ENCODE data around the gene ARHGEF12.

Gene ARHGEF12

GRCh38 chr11:120317689-120318480 lies 18.3 kb upstream of the ARHGEF12 start:
- in situ Hi-C loops (cut with MboI; ENCODE audit: low sequenced_read_pairs): no loop called here

GRCh38 chr11:120318906-120319305 lies 17.3 kb upstream of the ARHGEF12 start:
- in situ Hi-C loops (cut with MboI; ENCODE audit: low sequenced_read_pairs): no loop called here

DNA sequence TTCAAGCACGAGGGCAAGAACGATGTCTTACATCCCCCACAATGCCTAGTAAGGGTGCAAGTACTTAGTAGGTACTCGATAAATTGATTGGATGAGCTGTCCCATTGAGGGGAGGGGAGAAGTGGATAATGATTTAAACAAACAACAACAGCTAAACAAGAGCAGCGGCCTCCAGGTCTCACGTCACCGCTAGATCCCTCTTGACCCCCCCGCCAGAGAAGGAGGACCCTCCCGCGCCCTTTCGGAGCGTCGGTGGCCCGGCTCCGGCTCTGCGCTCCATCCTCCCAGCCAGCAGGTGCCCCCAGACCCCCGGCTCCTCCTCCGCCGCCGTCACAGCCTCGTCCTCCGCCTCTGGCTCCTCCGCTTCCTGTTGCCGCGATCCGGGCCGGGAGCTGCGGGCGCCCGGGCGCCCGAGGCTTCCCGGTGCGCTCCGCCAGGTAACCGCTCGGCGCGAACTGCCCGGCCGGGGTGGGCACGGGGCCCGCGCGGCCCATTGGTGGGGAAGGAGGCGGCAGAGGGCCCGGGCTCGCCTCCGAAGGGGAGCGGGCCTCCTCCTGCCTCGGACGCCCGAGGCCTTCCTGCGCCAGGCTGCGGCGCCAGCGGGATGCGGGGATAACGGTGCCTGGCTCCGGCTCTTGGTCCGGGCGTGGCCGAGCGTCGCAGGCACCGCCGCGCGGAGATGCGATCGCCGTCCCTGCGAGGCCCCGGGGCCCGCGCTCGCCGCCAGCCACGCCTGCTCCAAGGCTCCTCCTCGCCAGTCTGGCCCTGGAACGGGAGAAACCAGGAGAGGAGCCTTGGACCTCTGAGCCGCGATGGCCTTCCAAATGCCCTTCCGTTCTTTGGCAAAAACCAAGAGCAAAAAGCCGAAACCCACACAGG lies 11.0 kb upstream of the ARHGEF12 start, which contains the start of gene TLCD5:
TLCD5 (plus strand) TSS at position 368 of the 879 bp plus-strand sequence. CDS start 2,143 bp downstream, outside the sequence.
- in situ Hi-C loops (cut with MboI; ENCODE audit: low sequenced_read_pairs): no loop called here

DNA sequence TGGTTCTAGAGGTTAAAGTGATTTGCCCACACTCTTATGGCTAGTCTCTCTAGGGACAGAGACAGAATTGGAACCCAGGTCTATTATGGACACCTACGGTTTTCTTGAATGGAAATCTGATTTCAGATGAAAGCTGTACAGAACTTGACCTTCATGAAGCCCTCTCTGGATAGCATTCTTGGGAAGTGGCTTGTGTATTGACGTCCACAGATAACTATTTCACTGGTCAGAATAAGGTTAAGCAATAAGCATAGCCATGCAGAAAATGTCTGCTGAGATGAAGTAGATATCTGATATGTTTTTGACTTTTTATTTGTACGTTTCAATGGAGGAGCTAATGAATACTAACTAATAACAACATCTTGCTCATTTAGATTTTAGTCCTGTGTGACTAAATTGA lies 10.0 kb upstream of the ARHGEF12 start:
- in situ Hi-C loops (cut with MboI; ENCODE audit: low sequenced_read_pairs): no loop called here

DNA sequence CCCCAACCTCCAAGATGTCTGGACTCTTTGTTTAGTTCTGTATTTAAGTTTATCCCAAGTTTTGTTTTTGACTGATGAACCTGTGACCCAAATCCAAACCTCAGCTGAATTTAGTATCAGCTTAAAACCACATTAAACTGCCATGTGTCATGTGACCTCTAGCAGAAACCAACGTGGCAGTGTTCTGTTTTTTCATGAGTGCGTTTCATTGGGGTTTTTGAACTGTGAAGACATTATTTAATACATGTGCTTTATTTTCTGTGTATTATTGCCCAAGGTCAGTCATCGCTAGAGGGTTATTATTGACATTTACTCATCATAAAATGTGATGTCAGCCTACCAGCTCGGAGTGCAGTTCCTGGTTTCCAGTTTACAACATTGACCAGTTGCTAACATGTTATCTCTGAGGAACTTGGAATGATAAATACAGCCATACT lies 9.3 kb upstream of the ARHGEF12 start:
- in situ Hi-C loops (cut with MboI; ENCODE audit: low sequenced_read_pairs): no loop called here

DNA sequence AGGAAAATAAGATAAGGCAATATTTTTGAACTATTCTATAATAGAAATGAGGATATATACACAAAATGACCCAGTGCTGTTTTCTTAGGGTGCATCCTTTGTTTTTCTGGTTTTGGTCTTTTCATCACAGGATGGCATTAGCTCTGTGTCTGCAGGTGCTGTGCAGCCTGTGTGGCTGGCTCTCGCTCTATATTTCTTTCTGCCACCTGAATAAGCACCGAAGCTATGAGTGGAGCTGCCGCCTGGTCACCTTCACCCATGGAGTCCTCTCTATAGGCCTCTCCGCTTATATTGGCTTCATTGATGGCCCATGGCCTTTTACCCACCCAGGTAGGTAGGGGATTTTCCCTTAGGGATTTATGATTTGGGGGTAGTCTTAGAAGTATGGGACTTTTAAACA lies 8.9 kb upstream of the ARHGEF12 start:
- in situ Hi-C loops (cut with MboI; ENCODE audit: low sequenced_read_pairs): no loop called here

DNA sequence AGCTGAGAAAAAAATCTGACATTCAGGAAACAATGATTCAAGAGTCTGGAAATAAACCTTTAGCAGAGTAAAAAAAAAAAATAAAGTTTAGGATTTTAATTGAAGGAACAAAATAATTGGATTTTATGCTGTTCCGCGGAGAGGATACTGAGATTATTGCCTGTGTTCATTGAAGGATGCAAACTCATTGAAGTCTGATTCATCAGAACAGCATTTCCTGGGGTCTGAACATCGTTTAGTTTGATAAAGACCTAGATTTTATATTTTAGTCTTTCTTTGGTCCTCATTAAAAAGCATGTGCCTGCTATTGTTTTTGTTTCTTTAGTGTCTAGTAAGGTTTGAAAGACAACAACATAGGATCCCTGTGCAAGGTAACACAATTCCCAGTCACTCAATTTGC lies 6.7 kb upstream of the ARHGEF12 start:
- in situ Hi-C loops (cut with MboI; ENCODE audit: low sequenced_read_pairs): no loop called here

- in situ Hi-C loops (cut with MboI; ENCODE audit: low sequenced_read_pairs): no loop called here
Measured at GRCh38 chr11:120330045-120330444, 6.2 kb upstream of the ARHGEF12 start.

- in situ Hi-C loops (cut with MboI; ENCODE audit: low sequenced_read_pairs): no loop called here
Measured at GRCh38 chr11:120331301-120331996, 4.8 kb upstream of the ARHGEF12 start.

- in situ Hi-C loops (cut with MboI; ENCODE audit: low sequenced_read_pairs): no loop called here
Measured at GRCh38 chr11:120332822-120333716, 3.1 kb upstream of the ARHGEF12 start.

- in situ Hi-C loops (cut with MboI; ENCODE audit: low sequenced_read_pairs): no loop called here
Measured at GRCh38 chr11:120333801-120334200, 2.4 kb upstream of the ARHGEF12 start.

GRCh38 chr11:120334332-120334731 lies 1.9 kb upstream of the ARHGEF12 start:
- in situ Hi-C loops (cut with MboI; ENCODE audit: low sequenced_read_pairs): no loop called here

DNA sequence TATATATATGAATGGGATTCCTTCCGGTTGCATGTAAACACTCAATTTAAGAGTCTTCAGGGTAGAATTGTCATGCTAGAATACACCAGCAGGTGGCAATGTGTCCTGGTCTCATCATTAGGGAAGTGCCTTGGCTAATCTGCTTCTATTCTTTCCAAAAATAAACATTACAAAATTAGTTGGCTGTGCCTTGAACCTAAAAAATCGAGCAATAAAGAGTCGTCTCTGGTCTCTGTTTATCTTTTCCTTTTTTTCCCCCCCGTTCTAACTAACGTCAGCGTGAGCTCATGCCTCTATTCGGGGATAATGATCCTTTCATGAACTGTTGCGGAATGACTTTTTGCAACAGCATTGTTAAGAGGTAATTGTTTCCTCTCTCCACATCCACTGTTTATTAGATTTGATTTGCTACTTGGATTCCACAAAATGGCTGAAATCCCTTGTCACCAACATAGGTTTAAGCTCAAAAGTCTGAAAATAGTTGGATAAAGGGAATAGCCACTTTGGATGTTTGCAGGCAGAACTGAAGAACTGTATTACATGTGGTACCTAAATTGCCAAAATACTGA lies 1.2 kb upstream of the ARHGEF12 start:
- in situ Hi-C loops (cut with MboI; ENCODE audit: low sequenced_read_pairs): no loop called here

DNA sequence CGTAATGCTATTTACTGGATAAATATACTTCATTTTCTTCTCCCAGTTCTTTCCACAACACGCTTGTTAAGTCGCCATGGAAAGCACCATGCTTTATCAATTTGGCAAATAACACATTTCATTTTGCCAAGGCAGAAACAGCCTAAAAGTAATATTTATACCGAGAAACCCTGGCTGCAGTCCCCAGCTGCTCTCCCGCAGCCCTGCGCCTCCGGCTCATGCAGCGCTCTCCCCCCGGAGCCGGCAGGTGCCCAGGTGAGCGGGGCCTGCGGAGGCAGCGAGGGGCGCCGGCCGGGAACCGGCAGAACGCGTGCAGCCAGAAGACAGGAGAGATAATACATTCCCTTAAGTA lies 681 bp upstream of the ARHGEF12 start:
- in situ Hi-C loops (cut with MboI; ENCODE audit: low sequenced_read_pairs): no loop called here

GRCh38 chr11:120336641-120337354 lies 585 bp downstream of the ARHGEF12 start:
- in situ Hi-C loops (cut with MboI; ENCODE audit: low sequenced_read_pairs): no loop called here

- in situ Hi-C loops (cut with MboI; ENCODE audit: low sequenced_read_pairs): no loop called here
Measured at GRCh38 chr11:120337355-120338106, 1.3 kb downstream of the ARHGEF12 start.

DNA sequence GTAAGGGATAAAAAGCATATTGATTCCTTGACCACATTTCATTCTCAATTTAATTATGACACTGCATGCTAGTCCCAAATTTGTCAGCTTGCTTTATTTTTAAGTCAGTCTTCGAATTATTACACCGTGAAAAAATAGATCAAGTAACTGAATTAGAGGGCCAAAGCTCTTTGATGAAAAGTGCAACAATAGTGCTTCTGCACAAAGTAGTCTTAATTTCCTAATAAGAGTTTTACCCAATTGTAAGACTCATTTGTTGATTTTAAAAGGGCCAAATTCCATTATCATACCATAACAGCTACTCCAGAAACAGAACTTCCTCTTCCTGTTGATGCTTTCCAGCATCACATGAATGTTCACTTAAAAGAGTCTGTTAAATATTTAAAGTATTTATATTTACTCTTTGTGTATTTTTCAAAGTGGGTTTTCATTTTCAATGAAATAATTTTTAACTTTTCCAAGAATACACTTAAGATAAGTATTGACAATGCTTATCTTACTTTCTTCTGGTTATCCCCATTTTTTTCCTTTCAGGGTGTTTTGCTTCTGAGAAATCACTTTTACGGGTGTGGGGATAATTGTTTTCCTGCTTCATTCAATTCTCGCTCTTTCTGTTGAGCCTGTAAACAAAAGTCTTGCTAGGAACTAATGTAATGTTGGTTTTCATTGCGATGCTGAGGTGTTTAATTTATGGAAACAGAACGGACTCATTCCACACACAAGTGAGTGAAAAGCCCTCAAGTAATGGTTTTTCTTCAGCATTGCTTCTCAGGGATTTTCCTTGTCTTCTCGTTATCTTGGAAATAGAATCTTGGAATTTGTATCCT lies 2.1 kb downstream of the ARHGEF12 start:
- in situ Hi-C loops (cut with MboI; ENCODE audit: low sequenced_read_pairs): no loop called here

- in situ Hi-C loops (cut with MboI; ENCODE audit: low sequenced_read_pairs): no loop called here
Measured at GRCh38 chr11:120339394-120339890, 3.2 kb downstream of the ARHGEF12 start.

All from HL-60/S4 treated with retinoic acid at 250 ng/mL for 4 days and 3 days (cell line).